GM19099 (cell line): ENCODE data around the gene FAM53B.

ENCODE experiments used
- POLR2A ChIP-seq: IDR thresholded peaks from 3 replicates; pipeline ENCODE4 v1.6.1; 2011; ENCODE audit warnings: low read depth; ENCODE audit not compliant: insufficient read length; ENCODE audit errors: extremely low read depth

Gene FAM53B

GRCh38 chr10:124665091-124665490, 79.1 kb downstream of the FAM53B start:
- no peak for TF ChIP-seq POLR2A

GRCh38 chr10:124663766-124664360, 80.3 kb downstream of the FAM53B start:
- TF ChIP-seq POLR2A = no peak

- no peak for TF ChIP-seq POLR2A
Observed at GRCh38 chr10:124663228-124663627, 81.0 kb downstream of the FAM53B start.

GRCh38 chr10:124661660-124662180, 82.5 kb downstream of the FAM53B start:
- no peak for TF ChIP-seq POLR2A

- TF ChIP-seq POLR2A = no peak
Observed at GRCh38 chr10:124660404-124661125, 83.6 kb downstream of the FAM53B start.

GRCh38 chr10:124659380-124659779, 84.8 kb downstream of the FAM53B start:
- TF ChIP-seq POLR2A = no peak

- TF ChIP-seq POLR2A = no peak
Observed at GRCh38 chr10:124658591-124659242, 85.5 kb downstream of the FAM53B start.

GRCh38 chr10:124657806-124658205, 86.4 kb downstream of the FAM53B start:
- no peak for TF ChIP-seq POLR2A

- no peak for TF ChIP-seq POLR2A
Observed at GRCh38 chr10:124656541-124656940, 87.6 kb downstream of the FAM53B start.

- TF ChIP-seq POLR2A = no peak
Observed at GRCh38 chr10:124656113-124656490, 88.1 kb downstream of the FAM53B start.

GRCh38 chr10:124655191-124656112, 88.7 kb downstream of the FAM53B start:
- TF ChIP-seq POLR2A = no peak

- TF ChIP-seq POLR2A = no peak
Observed at GRCh38 chr10:124654686-124655085, 89.5 kb downstream of the FAM53B start.

GRCh38 chr10:124653811-124654651, 90.1 kb downstream of the FAM53B start:
- no peak for TF ChIP-seq POLR2A

GRCh38 chr10:124653311-124653710, 90.9 kb downstream of the FAM53B start:
- TF ChIP-seq POLR2A = no peak
